GM23338 (cell line): ENCODE data around the gene ANGPTL2. TPM values are rescaled to one million over a fixed set of nuclear protein-coding genes. Genes with fewer than 3 reads are reported as not detected.

Source experiments
- ATAC-seq: fragments of 200-7000 bp; cut with Tn5 transposase; 3 replicates; pipeline ENCODE4 v1.9.1; 2020
- DNase-seq: peaks from one replicate; pipeline ENCODE4 v3.0.0-alpha.2; 2015; ENCODE audit warnings: low spot score
- H2AFZ ChIP-seq: fragments of 200-600 bp; sonication (generic); 2 replicates; pipeline ENCODE4 v1.8.0; 2016; ENCODE audit warnings: antibody characterized with exemption, mild to moderate bottlenecking, moderate library complexity
- H3F3A ChIP-seq: fragments of 200-600 bp; sonication (generic); replicated peaks from 2 replicates; pipeline ENCODE4 v1.8.0; 2017; ENCODE audit warnings: antibody characterized with exemption, mixed run types, low read depth
- H3K27ac ChIP-seq: fragments of 200-600 bp; sonication (generic); 2 replicates; pipeline ENCODE4 v1.6.1; 2016; ENCODE audit warnings: low read depth
- H3K27me3 ChIP-seq: fragments of 200-600 bp; sonication (generic); 2 replicates; pipeline ENCODE4 v1.8.0; 2016; ENCODE audit warnings: mild to moderate bottlenecking, mixed run types, moderate library complexity; ENCODE audit not compliant: insufficient read depth
- H3K36me3 ChIP-seq: fragments of 200-600 bp; sonication (generic); 2 replicates; pipeline ENCODE4 v1.8.0; 2016; ENCODE audit warnings: mild to moderate bottlenecking; ENCODE audit not compliant: insufficient read depth
- H3K4me1 ChIP-seq: fragments of 200-600 bp; sonication (generic); 2 replicates; pipeline ENCODE4 v1.8.0; 2016; ENCODE audit warnings: mild to moderate bottlenecking, moderate library complexity; ENCODE audit not compliant: insufficient read depth
- H3K4me2 ChIP-seq: fragments of 200-600 bp; sonication (generic); 2 replicates; pipeline ENCODE4 v1.7.1; 2017; ENCODE audit warnings: mixed run types
- H3K4me3 ChIP-seq: fragments of 200-600 bp; sonication (generic); 2 replicates; pipeline ENCODE4 v1.6.1; 2016; ENCODE audit warnings: mixed run types
- H3K79me2 ChIP-seq: fragments of 200-600 bp; sonication (generic); replicated peaks from 2 replicates; pipeline ENCODE4 v1.8.0; 2017; ENCODE audit warnings: mild to moderate bottlenecking; ENCODE audit not compliant: insufficient read depth
- H3K9me2 ChIP-seq: fragments of 200-600 bp; sonication (generic); 2 replicates; pipeline ENCODE4 v1.8.0; 2017; ENCODE audit not compliant: insufficient read depth
- H4K20me1 ChIP-seq: fragments of 200-600 bp; sonication (generic); replicated peaks from 2 replicates; pipeline ENCODE4 v1.8.0; 2017; ENCODE audit warnings: mild to moderate bottlenecking; ENCODE audit not compliant: insufficient read depth
- H3K27ac Mint-ChIP-seq: 2 replicates; pipeline ENCODE4 v1.8.0; 2020; ENCODE audit warnings: inconsistent platforms, mild to moderate bottlenecking, moderate library complexity, mixed read lengths
- H3K27me3 Mint-ChIP-seq: 3 replicates; pipeline ENCODE4 v1.8.0; 2022; ENCODE audit warnings: low read depth, mild to moderate bottlenecking, moderate library complexity, mixed read lengths, inconsistent platforms; ENCODE audit not compliant: insufficient read depth, poor library complexity
- H3K36me3 Mint-ChIP-seq: 3 replicates; pipeline ENCODE4 v1.8.0; 2021; ENCODE audit warnings: low read depth, mild to moderate bottlenecking, inconsistent platforms, moderate library complexity, mixed read lengths
- H3K4me1 Mint-ChIP-seq: 3 replicates; pipeline ENCODE4 v1.8.0; 2020; ENCODE audit warnings: mild to moderate bottlenecking, inconsistent platforms, mixed read lengths
- H3K4me3 Mint-ChIP-seq: 3 replicates; pipeline ENCODE4 v1.8.0; 2021; ENCODE audit warnings: moderate library complexity, mild to moderate bottlenecking, inconsistent platforms, mixed read lengths
- H3K9me3 Mint-ChIP-seq: 3 replicates; pipeline ENCODE4 v1.8.0; 2020; ENCODE audit warnings: moderate library complexity, mild to moderate bottlenecking, inconsistent platforms, mixed read lengths
- EZH2 ChIP-seq: fragments of 200-600 bp; sonication (generic); IDR thresholded peaks from one replicate; pipeline ENCODE4 v1.8.0; 2017; ENCODE audit warnings: antibody characterized with exemption, mild to moderate bottlenecking, low read depth; ENCODE audit not compliant: unreplicated experiment
- EZH2phosphoT487 ChIP-seq: fragments of 200-600 bp; sonication (generic); IDR thresholded peaks from one replicate; pipeline ENCODE4 v1.8.1; 2018; ENCODE audit warnings: antibody characterized with exemption; ENCODE audit not compliant: unreplicated experiment
- JUNB ChIP-seq: IDR thresholded peaks from one replicate; pipeline ENCODE4 v1.6.1; 2016; ENCODE audit warnings: antibody characterized with exemption; ENCODE audit not compliant: unreplicated experiment
- NANOG ChIP-seq: IDR thresholded peaks from 2 replicates; pipeline ENCODE4 v1.6.1; 2016; ENCODE audit warnings: antibody characterized with exemption, borderline replicate concordance
- ZNF114 ChIP-seq: fragments of 250-450 bp; sonication (Bioruptor Pico); IDR thresholded peaks from 2 replicates; pipeline ENCODE4 v1.5.0; 2020; ENCODE audit warnings: mild to moderate bottlenecking, moderate library complexity
- ZNF331 ChIP-seq: fragments of 250-450 bp; sonication (Bioruptor Pico); IDR thresholded peaks from 2 replicates; pipeline ENCODE4 v1.5.0; 2020; ENCODE audit warnings: low read depth, mild to moderate bottlenecking, moderate library complexity
- polyA plus RNA-seq: library from polyadenylated mRNA; unstranded; fragments of >200 nt; fragmentation: Nextera tagmentation; extraction: Ambion mirVana; gene quantifications from 2 replicates; pipeline ENCODE4 v1.2.1, GENCODE V29; 2016
- total RNA-seq: library from RNA; depleted of rRNA; stranded (reverse); fragments of >200 nt; shearing (Covaris generic); gene quantifications from 2 replicates; pipeline ENCODE4 v1.2.3, GENCODE V29; 2014
- TF ChIP-seq, protein P1 (sequence below): fragments of 250-450 bp; sonication (Bioruptor Pico); IDR thresholded peaks from 2 replicates; pipeline ENCODE4 v1.5.0; 2020; ENCODE audit warnings: mild to moderate bottlenecking, moderate library complexity
- TF ChIP-seq, protein P2 (sequence below): IDR thresholded peaks from 2 replicates; pipeline ENCODE4 v1.6.1; 2016; ENCODE audit warnings: antibody characterized with exemption
- TF ChIP-seq, protein P3 (sequence below): IDR thresholded peaks from one replicate; pipeline ENCODE4 v1.6.1; 2018; ENCODE audit warnings: antibody characterized with exemption; ENCODE audit not compliant: unreplicated experiment

Gene ANGPTL2
- total and polyA plus RNA-seq, 2 experiments from 2014 or later, result 2.9 to 5.2 TPM

DNA sequence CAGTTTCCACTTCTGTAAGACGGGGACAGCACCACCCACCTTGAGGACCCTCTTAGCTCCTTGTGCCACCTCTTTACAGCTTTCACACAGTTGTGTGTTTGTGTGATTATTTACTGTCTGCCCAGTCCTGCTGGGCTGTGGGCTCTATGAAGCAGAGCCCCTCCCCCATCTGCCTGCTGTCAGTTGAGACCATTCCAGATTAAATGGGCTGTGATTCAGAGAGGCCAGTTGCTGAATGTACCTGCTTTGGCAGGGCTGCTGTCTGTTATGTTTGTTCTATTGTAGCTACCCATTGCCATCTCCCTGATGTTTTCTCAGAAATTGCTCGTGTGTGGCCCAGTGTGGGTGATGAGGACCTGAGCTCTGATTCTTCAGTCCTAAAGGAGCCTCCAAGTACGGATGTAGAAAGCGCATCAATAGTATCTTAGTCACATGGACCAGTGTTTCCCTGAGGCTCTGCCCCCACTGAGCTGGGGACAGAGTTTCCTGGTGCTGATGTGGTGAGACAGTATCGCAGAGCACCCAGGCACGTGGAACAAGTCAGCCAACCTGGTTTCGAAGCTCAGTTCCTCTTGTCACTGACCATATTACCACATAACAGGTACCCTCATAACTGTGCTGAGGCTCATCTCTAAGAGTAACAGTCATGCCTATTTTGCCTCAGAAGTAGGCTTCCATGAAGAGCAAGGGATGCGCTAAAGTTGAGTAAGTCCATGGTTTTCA lies 3.7 kb downstream of the ANGPTL2 start:
- Mint-ChIP-seq H3K36me3 (no peaks in the 10 kb centered on the region), H3K27ac (no peak overlapping the region), H3K27me3 (peaks cover 13% of the 10 kb centered on the region), H3K4me3 (no peak overlapping the region), H3K9me3 (no peaks in the 10 kb centered on the region), H3K4me1 (peaks cover 36% of the 10 kb centered on the region)
- Histone ChIP-seq H3K36me3 (no peaks in the 10 kb centered on the region), H2AFZ (no peak overlapping the region), H4K20me1 (no peaks in the 10 kb centered on the region; the same call in 1 of the 2 replicates), H3K79me2 (peaks cover 6% of the 10 kb centered on the region; the same call in 1 of the 2 replicates), H3K4me3 (no peak overlapping the region), H3K4me1 (peaks cover 22% of the 10 kb centered on the region), H3K4me2 (no peak overlapping the region), H3K27ac (no peak overlapping the region), H3K9me2 (0 out of 2 replicates have a peak, but pooled peaks cover 4% of the 10 kb centered on the region), H3F3A (peaks cover 4% of the 10 kb centered on the region; the same call in 1 of the 2 replicates), H3K27me3 (no peaks in the 10 kb centered on the region)
- DNase-seq (no peak), ATAC-seq (no peak)
- TF ChIP-seq JUNB, result no peak
- TF ChIP-seq, protein P1, sequence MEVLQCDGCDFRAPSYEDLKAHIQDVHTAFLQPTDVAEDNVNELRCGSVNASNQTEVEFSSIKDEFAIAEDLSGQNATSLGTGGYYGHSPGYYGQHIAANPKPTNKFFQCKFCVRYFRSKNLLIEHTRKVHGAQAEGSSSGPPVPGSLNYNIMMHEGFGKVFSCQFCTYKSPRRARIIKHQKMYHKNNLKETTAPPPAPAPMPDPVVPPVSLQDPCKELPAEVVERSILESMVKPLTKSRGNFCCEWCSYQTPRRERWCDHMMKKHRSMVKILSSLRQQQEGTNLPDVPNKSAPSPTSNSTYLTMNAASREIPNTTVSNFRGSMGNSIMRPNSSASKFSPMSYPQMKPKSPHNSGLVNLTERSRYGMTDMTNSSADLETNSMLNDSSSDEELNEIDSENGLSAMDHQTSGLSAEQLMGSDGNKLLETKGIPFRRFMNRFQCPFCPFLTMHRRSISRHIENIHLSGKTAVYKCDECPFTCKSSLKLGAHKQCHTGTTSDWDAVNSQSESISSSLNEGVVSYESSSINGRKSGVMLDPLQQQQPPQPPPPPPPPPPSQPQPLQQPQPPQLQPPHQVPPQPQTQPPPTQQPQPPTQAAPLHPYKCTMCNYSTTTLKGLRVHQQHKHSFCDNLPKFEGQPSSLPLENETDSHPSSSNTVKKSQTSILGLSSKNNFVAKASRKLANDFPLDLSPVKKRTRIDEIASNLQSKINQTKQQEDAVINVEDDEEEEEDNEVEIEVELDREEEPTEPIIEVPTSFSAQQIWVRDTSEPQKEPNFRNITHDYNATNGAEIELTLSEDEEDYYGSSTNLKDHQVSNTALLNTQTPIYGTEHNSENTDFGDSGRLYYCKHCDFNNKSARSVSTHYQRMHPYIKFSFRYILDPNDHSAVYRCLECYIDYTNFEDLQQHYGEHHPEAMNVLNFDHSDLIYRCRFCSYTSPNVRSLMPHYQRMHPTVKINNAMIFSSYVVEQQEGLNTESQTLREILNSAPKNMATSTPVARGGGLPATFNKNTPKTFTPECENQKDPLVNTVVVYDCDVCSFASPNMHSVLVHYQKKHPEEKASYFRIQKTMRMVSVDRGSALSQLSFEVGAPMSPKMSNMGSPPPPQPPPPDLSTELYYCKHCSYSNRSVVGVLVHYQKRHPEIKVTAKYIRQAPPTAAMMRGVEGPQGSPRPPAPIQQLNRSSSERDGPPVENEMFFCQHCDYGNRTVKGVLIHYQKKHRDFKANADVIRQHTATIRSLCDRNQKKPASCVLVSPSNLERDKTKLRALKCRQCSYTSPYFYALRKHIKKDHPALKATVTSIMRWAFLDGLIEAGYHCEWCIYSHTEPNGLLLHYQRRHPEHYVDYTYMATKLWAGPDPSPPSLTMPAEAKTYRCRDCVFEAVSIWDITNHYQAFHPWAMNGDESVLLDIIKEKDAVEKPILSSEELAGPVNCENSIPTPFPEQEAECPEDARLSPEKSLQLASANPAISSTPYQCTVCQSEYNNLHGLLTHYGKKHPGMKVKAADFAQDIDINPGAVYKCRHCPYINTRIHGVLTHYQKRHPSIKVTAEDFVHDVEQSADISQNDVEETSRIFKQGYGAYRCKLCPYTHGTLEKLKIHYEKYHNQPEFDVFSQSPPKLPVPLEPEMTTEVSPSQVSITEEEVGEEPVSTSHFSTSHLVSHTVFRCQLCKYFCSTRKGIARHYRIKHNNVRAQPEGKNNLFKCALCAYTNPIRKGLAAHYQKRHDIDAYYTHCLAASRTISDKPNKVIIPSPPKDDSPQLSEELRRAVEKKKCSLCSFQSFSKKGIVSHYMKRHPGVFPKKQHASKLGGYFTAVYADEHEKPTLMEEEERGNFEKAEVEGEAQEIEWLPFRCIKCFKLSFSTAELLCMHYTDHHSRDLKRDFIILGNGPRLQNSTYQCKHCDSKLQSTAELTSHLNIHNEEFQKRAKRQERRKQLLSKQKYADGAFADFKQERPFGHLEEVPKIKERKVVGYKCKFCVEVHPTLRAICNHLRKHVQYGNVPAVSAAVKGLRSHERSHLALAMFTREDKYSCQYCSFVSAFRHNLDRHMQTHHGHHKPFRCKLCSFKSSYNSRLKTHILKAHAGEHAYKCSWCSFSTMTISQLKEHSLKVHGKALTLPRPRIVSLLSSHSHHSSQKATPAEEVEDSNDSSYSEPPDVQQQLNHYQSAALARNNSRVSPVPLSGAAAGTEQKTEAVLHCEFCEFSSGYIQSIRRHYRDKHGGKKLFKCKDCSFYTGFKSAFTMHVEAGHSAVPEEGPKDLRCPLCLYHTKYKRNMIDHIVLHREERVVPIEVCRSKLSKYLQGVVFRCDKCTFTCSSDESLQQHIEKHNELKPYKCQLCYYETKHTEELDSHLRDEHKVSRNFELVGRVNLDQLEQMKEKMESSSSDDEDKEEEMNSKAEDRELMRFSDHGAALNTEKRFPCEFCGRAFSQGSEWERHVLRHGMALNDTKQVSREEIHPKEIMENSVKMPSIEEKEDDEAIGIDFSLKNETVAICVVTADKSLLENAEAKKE, result no peak
- no peak for TF ChIP-seq NANOG
- TF ChIP-seq ZNF114 (CRISPR knock-in tag), result no peak
- TF ChIP-seq, protein P2, sequence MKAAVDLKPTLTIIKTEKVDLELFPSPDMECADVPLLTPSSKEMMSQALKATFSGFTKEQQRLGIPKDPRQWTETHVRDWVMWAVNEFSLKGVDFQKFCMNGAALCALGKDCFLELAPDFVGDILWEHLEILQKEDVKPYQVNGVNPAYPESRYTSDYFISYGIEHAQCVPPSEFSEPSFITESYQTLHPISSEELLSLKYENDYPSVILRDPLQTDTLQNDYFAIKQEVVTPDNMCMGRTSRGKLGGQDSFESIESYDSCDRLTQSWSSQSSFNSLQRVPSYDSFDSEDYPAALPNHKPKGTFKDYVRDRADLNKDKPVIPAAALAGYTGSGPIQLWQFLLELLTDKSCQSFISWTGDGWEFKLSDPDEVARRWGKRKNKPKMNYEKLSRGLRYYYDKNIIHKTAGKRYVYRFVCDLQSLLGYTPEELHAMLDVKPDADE, result no peak
- TF ChIP-seq EZH2, result no peak
- TF ChIP-seq, protein P3, sequence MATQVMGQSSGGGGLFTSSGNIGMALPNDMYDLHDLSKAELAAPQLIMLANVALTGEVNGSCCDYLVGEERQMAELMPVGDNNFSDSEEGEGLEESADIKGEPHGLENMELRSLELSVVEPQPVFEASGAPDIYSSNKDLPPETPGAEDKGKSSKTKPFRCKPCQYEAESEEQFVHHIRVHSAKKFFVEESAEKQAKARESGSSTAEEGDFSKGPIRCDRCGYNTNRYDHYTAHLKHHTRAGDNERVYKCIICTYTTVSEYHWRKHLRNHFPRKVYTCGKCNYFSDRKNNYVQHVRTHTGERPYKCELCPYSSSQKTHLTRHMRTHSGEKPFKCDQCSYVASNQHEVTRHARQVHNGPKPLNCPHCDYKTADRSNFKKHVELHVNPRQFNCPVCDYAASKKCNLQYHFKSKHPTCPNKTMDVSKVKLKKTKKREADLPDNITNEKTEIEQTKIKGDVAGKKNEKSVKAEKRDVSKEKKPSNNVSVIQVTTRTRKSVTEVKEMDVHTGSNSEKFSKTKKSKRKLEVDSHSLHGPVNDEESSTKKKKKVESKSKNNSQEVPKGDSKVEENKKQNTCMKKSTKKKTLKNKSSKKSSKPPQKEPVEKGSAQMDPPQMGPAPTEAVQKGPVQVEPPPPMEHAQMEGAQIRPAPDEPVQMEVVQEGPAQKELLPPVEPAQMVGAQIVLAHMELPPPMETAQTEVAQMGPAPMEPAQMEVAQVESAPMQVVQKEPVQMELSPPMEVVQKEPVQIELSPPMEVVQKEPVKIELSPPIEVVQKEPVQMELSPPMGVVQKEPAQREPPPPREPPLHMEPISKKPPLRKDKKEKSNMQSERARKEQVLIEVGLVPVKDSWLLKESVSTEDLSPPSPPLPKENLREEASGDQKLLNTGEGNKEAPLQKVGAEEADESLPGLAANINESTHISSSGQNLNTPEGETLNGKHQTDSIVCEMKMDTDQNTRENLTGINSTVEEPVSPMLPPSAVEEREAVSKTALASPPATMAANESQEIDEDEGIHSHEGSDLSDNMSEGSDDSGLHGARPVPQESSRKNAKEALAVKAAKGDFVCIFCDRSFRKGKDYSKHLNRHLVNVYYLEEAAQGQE, result no peak
- no peak for TF ChIP-seq ZNF331 (CRISPR knock-in tag)
- TF ChIP-seq EZH2phosphoT487, result no peak
